Testis (tissue), 3 donors: ENCODE data around the gene HLCS. TPM values are rescaled to one million over a fixed set of nuclear protein-coding genes. Genes with fewer than 3 reads are reported as not detected.

Experiments used
- DNase-seq: peaks from one replicate; pipeline ENCODE4 v3.0.0-alpha.2; 2019
- H3K27ac ChIP-seq, 2 donors: fragments of 200-600 bp; sonication (generic); one replicate each; pipeline ENCODE4 v1.5.1; 2019
- H3K27me3 ChIP-seq: fragments of 200-600 bp; sonication (generic); one replicate; pipeline ENCODE4 v1.5.1; 2019
- H3K36me3 ChIP-seq: fragments of 200-600 bp; sonication (generic); one replicate; pipeline ENCODE4 v1.5.1; 2017; ENCODE audit warnings: low read depth; ENCODE audit errors: missing control alignments
- H3K4me1 ChIP-seq: fragments of 200-600 bp; sonication (generic); one replicate; pipeline ENCODE4 v1.5.1; 2019
- H3K4me3 ChIP-seq, 2 donors: fragments of 200-600 bp; sonication (generic); one replicate each; pipeline ENCODE4 v1.5.1; 2017 to 2019
- H3K9me3 ChIP-seq: fragments of 200-600 bp; sonication (generic); one replicate; pipeline ENCODE4 v1.5.1; 2017
- POLR2A ChIP-seq: fragments of 450-650 bp; IDR thresholded peaks from one replicate; pipeline ENCODE4 v1.6.1; 2017; ENCODE audit warnings: antibody characterized with exemption, mild to moderate bottlenecking, moderate library complexity
- WGBS, 2 donors: methylation state at CpG; one replicate each; pipeline ENCODE4 v1.1.5; 2018; 5-methylcytosine and 5-hydroxymethylcytosine counted together
- intact Hi-C: fragments of 100-400 bp; cut with DNase I; formaldehyde crosslinking; loops from one replicate; pipeline ENCODE4 v1.15.1; 2023; ENCODE audit warnings: low total_unique reads
- polyA plus RNA-seq: library from polyadenylated mRNA; stranded (reverse); fragments of 350-450 nt; fragmentation: Illumina TruSeq; extraction: RNeasy Lipid Tissue Mini Kit (QIAGEN cat#74804); gene quantifications from one replicate; pipeline ENCODE4 v1.2.3, GENCODE V29; 2014; ENCODE audit warnings: low read depth, low replicate concordance; ENCODE audit not compliant: insufficient read depth
- total RNA-seq, 2 donors: library from RNA; depleted of rRNA; stranded (reverse); fragments of >200 nt; gene quantifications; one replicate each; pipeline ENCODE4 v1.2.3, GENCODE V29; 2016
- TF ChIP-seq, protein P1 (sequence below), 3 experiments: fragments of 450-650 bp in 2 of 3; fragments of 200-600 bp in 1 of 3; sonication (generic) in 1 of 3; IDR thresholded peaks; one replicate each; pipeline ENCODE4 v1.5.1; 2016 to 2019; ENCODE audit warnings: antibody characterized with exemption in 3 of 3, mild to moderate bottlenecking in 2 of 3, moderate library complexity in 1 of 3

The HLCS gene
- total and polyA plus RNA-seq, 3 donors from 2014 or later, result 19.5 to 38.1 (median 30.1) TPM

DNA sequence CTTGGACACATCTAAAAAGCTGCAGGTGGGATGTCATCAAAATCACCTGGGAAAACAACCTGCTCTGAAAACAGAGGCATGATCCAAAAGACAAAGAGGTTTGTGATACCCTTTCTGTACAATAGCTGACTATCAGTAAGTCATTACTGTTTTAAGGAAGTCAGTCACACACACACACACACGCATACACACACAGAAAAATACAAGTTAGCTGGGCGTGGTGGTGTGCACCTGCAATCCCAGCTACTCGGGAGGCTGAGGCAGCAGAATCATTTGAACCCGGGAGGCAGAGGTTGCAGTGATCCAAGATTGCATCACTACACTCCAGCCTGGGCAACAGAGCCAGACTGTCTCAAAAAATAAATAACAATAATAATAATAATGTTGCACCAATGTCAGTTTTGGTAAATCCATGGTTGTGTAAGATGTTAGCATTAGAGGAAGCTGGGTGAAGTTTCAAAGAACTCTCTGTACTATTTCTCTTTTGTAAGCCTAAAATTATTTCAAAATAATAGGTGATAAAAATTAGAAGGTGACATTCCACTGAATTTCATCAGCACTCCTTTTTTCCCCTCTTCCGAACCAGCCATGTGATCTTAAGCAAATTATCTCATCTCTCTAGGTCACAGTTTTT lies 9.9 kb upstream of the HLCS start:
- peaks cover 6% of the 10 kb centered on the region for H3K4me1 ChIP-seq
- WGBS, 2 donors, result 80 to 81% methylated on average over 5 of the region's 5 CpGs
- no peak for TF ChIP-seq POLR2A
- TF ChIP-seq, protein P1, sequence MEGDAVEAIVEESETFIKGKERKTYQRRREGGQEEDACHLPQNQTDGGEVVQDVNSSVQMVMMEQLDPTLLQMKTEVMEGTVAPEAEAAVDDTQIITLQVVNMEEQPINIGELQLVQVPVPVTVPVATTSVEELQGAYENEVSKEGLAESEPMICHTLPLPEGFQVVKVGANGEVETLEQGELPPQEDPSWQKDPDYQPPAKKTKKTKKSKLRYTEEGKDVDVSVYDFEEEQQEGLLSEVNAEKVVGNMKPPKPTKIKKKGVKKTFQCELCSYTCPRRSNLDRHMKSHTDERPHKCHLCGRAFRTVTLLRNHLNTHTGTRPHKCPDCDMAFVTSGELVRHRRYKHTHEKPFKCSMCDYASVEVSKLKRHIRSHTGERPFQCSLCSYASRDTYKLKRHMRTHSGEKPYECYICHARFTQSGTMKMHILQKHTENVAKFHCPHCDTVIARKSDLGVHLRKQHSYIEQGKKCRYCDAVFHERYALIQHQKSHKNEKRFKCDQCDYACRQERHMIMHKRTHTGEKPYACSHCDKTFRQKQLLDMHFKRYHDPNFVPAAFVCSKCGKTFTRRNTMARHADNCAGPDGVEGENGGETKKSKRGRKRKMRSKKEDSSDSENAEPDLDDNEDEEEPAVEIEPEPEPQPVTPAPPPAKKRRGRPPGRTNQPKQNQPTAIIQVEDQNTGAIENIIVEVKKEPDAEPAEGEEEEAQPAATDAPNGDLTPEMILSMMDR (IDR thresholded peaks at IDR 0.05), result no peak
- no peaks in the 10 kb centered on the region for H3K36me3 ChIP-seq
- no peaks in the 10 kb centered on the region for H3K9me3 ChIP-seq
- H3K4me3 ChIP-seq, result no peak overlapping the region
- H3K27me3 ChIP-seq, result no peaks in the 10 kb centered on the region
- H3K27ac ChIP-seq, result no peak overlapping the region
- DNase-seq, result no peak
- intact Hi-C loops, result no loop called here

DNA sequence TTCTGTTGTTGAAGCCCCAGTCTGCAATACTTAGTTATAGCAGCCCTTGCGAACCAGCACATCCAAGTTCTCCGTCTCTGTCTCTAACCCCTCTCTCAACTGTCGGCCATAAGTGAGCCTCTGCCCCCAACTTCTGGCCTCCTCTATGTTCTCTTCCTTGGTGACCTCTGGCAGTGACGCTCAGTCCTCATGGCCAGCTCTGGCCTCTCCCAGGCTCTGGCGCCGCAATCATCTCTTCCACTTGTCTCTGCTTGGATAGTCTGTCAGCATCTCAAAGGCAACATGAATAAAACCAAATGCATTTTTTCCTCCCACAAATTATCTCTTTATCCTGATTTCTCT lies 8.4 kb upstream of the HLCS start:
- H3K9me3 ChIP-seq, result no peaks in the 10 kb centered on the region
- DNase-seq, result no peak
- H3K4me3 ChIP-seq, result no peak overlapping the region
- no peak overlapping the region for H3K27ac ChIP-seq
- intact Hi-C loops, result no loop called here
- 71 to 76% methylated on average over 6 of the region's 6 CpGs for WGBS, 2 donors
- no peaks in the 10 kb centered on the region for H3K4me1 ChIP-seq
- H3K36me3 ChIP-seq, result no peaks in the 10 kb centered on the region
- H3K27me3 ChIP-seq, result no peaks in the 10 kb centered on the region
- TF ChIP-seq, protein P1 (IDR thresholded peaks at IDR 0.05), result no peak
- TF ChIP-seq POLR2A, result no peak

DNA sequence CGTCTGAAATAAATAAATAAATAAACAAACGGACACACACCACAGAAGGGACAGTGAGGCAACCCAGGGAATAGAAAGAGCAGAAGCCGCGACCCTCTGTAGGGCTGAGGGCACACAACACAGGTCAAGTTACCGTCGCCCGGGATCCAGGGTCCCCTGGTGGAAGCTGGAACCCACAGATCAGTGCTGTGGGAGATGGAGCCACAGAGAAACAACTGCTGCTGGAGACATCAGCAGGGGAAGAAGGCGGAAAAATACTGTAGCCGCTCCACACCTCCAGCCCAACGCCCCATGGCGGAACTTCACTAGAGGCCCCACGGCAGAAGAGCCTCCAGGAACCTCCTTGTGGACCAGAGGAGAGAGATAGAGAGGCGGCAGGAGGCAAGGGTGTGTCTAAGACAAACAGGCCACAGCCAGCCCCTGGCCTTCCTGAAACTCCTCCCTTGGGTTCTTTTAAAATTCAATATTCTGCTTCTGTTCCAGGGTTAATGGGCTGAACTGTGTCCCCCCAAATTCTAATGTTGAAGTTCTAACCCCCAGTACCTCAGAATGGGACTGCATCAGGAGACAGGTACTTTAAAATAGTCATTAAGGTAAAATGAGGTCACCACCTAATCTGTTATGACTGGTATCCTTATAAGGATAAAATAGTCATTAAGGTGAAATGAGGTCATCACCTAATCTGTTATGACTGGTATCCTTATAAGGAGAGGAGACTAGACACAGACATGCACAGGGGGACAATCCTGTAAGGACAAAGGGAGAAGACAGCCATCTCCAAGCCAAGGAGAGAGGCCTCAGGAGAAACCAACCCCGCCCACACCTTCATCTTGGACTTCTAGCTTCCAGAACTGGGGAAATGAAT lies 7.7 kb upstream of the HLCS start:
- intact Hi-C loops, result no loop called here
- WGBS, 2 donors, result 90 to 92% methylated on average over 12 to 14 of the region's 14 CpGs
- no peak for DNase-seq
- TF ChIP-seq, protein P1 (IDR thresholded peaks at IDR 0.05), result no peak
- no peak for TF ChIP-seq POLR2A
- Histone ChIP-seq H3K4me3 (no peak overlapping the region), H3K4me1 (no peaks in the 10 kb centered on the region), H3K27ac (no peak overlapping the region), H3K27me3 (no peaks in the 10 kb centered on the region), H3K9me3 (no peaks in the 10 kb centered on the region), H3K36me3 (no peaks in the 10 kb centered on the region)

DNA sequence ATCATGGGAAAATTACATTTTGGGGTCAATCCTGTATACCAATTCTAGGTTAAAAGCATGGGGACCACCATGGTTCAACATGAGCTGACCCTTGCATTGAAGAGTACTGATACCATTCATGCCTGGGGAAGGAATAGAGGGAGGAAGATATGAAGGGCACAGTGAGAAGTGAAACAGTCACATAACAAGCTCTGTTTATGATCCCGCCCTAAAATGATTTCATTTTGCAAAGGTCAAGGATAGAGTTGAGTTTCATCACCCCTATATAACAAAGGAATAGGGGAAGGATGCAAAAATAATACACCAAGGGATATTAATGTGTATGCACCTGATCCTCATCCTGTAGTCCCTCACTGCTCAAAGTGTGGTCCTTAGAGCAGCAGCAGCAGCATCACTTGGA lies 2.5 kb upstream of the HLCS start:
- Histone ChIP-seq H3K4me3 (no peak overlapping the region), H3K4me1 (no peaks in the 10 kb centered on the region), H3K36me3 (no peaks in the 10 kb centered on the region), H3K27me3 (no peaks in the 10 kb centered on the region), H3K9me3 (no peaks in the 10 kb centered on the region), H3K27ac (no peak overlapping the region)
- intact Hi-C loops, result no loop called here
- TF ChIP-seq POLR2A, result no peak
- TF ChIP-seq, protein P1 (IDR thresholded peaks at IDR 0.05), result no peak
- DNase-seq, result no peak
- WGBS, 2 donors, result 70 to 96% methylated on average over 1 of the region's 1 CpG
